GM03348 (cell line): ENCODE data around the gene CXCL16.

Experiments
- DNase-seq: peaks from one replicate; pipeline ENCODE4 v3.0.0; 2012; ENCODE audit warnings: low spot score

Gene CXCL16, protein sequence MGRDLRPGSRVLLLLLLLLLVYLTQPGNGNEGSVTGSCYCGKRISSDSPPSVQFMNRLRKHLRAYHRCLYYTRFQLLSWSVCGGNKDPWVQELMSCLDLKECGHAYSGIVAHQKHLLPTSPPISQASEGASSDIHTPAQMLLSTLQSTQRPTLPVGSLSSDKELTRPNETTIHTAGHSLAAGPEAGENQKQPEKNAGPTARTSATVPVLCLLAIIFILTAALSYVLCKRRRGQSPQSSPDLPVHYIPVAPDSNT

GRCh38 chr17:4739122-4740024 is at the start of gene CXCL16, which contains the start of gene ZMYND15:
Gene CXCL16 (minus strand): TSS chr17:4739928. CDS start chr17:4739339, 589 bp downstream.
Gene ZMYND15 (plus strand): TSS chr17:4739833. CDS start chr17:4740549, 716 bp downstream.
- peak; percentile 81 for DNase-seq

DNA sequence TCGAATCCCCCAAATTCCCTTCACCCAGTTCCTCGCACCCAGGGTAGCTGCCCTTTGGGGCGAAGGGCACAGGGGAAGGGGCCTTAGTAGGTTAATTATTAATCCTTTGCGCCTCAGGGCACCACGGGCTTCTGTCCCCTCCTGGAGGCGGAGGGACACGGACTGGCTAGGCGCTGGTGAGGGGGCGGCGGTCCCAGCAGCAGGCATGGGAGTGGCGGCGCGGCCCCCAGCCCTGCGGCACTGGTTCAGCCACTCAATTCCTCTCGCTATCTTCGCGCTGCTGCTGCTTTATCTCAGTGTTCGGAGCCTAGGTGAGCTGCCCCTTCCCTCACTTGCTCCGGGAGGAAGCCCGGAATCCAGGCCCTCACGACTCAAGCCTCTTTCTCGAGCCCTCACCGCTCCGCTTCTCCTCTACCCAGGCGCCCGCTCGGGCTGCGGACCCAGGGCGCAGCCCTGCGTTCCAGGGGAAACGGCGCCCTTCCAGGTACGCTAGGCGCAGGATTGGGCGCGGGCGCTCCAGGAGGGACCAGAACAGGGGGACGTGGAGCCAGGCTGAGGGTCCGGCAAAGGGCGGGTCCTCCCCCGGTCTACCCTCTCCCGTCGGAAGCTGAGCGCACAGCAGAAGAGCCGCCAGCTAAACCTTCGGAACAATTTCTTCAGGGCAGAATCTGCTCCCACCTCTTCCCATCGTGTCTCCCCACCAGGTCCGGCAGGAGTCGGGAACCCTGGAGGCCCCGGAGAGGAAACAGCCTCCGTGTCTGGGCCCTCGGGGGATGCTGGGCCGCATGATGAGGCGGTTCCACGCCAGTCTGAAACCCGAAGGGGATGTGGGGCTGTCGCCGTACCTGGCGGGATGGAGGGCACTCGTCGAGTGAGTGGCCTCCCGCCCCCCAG is 49.3 kb upstream of the CXCL16 start, which contains the start of gene GLTPD2:
TSS of gene GLTPD2 (plus strand) at position 158 of the 894 bp plus-strand sequence. CDS start at position 206, 48 bp downstream.
- DNase-seq, result no peak

DNA sequence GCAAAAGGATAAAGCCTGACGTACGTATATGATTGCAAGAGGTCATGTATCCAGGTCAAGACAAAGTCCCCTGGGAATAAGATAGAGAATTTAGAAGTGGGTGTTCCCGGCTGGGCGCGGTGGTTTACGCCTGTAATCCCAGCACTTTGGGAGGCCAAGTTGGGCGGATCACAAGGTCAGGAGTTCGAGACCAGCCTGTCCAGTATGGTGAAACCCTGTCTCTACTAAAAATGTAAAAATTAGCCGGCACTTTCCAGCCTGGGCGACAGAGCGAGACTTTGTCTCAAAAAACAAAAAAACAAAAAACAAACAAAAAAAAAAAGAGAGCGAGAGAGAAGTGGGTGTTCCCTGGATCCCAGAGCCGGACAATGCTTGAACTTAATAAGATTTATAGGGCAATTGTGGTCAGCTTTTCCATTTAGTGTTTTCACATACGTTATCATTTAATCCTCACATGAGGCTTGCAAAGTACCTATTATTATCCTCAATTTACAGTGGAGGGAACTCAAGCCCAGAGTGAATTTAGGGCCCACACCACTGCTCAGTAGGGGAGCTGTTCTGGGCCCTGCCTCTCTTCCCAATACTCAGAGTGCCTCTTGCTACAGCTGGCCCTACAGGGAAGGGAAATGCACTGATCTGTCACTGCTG is 48.6 kb upstream of the CXCL16 start:
- no peak for DNase-seq

GRCh38 chr17:4786516-4786915 is 46.8 kb upstream of the CXCL16 start:
- DNase-seq, result no peak

- peak; percentile 42 for DNase-seq
Measured at GRCh38 chr17:4786106-4786511, 46.4 kb upstream of the CXCL16 start, which contains the start of gene VMO1. Gene VMO1 (minus strand): TSS chr17:4786364. CDS start chr17:4786352, 12 bp downstream.

DNA sequence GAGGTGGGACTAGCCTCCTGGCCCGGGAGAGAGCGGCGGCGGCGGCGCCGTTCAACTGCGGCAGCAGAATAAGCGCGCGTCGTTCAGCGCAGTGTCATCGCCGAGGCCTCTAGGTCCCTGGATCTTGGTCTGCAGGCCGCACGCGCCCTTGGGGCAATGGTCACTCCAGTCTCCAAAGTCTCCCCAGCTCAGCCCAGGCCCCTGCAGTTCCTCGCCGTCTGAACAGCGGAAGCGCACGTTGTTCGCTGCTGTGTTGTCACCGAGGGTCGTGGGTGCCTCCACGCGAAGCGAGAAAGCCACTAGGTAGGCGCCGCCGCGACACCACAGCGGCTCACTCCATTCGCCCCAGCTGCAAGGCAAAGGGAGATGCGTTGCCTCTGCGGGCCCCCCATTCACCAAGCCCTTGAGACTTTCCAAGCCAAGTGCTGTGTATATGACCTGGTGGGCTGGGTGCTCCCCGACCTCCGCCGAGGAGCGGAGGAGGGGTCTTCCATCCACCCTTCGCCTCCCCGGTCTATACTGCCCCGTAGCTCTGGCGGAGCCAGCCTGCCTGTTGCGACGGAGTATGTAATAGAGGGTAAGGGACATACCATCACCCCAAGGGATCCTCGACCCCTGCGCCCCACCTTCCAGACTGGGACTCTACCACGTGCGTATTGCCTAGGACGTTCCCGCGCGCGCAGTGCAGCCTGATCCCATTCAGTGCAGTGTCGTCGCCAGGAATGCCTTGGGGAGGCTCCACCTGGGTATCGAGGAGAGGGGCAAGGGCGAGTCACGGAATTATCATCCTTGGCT is 45.8 kb upstream of the CXCL16 start:
- no peak for DNase-seq

GRCh38 chr17:4782652-4783051 is 42.9 kb upstream of the CXCL16 start:
- no peak for DNase-seq

DNA sequence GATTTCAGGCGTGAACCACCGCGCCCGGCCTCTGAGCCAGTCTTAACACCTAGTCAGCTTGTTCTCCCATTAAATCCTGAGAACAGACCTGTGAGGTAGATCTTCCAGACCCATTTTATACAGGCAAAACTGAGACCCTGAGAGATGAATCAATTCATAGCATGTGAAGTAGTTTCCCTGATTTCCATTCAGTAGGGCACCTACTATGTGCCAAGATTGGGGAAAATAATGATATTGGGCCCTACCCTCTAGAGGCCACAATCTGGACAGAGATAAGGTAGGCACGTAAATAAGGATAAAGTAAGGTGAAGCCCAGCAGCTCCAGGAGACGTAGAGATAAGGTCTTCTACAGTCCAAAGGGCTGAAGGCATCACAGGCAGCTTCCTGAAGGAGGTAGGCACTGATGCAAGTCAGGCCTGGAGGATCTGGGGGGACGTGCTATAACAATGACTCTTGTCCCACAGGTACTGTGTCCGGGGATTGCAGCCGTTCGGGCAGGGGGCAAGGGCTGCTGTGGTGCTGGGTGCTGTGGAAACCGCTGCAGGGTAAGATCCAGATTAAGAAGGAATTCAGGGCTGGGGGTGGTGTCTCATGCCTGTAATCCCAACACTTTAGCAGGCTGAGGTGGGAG is 40.7 kb upstream of the CXCL16 start:
- no peak for DNase-seq

DNA sequence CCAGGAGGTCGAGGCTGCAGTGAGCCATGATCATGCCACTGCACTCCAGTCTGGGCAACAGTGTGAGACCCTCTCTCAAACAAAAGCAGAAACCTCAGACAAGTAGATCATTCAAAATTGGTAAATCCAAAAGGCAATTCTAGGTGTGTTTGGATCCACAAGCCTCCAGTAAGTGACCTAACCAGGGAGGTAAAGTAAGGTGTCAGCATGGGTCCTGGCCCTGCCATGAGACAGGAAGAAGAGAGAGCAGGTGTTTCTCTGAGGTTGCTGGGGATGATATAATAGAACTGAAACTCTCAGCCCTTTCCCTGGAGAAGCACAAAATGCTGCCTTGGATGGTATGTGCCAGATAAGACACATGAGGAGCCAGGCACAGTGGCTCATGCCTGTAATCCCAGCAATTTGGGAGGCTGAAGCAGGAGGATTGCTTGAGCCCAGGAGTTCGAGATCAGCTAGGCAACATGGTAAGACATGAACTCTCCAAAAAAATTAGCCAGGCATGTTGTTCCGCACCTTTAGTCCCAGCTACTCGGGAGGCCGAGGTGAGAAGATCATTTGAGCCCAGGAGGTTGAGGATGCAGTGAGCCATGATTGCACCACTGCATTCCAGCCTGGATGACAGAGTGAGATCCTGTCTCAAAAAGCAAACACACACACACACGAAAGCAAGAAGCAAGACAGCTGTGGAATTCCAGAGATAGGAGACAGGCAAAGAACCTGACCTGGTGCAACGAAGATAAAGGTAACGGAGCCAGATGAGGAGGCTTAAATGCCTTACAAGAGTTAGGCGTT is 38.4 kb upstream of the CXCL16 start:
- DNase-seq, result no peak

DNA sequence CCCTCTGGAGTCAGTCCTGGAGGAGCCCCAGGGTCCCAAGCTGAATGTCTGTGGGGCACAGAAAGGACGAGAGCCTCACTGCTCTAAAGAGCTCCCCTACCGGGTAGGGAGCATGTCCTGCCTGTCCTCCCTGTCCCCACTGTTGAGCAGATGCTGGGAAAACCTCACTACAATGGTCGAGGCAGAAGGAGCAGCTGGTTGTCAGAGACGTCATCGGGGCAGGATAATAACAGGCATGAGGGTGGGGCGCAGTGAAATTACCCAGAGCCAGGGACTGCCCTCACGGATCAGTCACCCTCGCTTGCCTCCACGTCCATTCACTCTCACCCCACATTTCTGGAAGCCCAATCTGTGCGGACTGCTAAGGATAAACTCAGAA is 32.5 kb upstream of the CXCL16 start:
- DNase-seq, result no peak

GRCh38 chr17:4771519-4772234 is 31.9 kb upstream of the CXCL16 start, which contains the start of gene TM4SF5:
Gene TM4SF5 (plus strand): TSS chr17:4771886. CDS start chr17:4771923, 37 bp downstream.
- no peak for DNase-seq

DNA sequence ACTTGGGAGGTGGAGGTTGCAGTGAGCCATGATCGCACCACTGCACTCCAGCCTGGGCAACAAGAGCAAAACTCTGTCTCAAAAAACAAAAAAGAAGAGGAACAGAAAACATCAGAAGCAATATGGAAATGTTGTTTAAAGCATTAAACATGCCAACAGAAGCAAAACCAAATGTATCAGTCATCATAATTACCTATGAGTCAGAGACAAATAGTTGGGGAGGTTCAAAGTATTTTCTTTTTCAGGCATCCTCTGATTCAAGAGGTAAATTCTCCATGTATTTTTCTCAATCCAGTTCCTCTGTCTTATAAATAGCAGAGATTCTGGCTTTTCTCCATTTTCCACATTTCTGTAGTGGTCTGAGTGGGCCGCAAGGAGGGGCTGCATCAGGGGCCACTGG is 29.9 kb upstream of the CXCL16 start:
- peak; percentile 50 for DNase-seq

DNA sequence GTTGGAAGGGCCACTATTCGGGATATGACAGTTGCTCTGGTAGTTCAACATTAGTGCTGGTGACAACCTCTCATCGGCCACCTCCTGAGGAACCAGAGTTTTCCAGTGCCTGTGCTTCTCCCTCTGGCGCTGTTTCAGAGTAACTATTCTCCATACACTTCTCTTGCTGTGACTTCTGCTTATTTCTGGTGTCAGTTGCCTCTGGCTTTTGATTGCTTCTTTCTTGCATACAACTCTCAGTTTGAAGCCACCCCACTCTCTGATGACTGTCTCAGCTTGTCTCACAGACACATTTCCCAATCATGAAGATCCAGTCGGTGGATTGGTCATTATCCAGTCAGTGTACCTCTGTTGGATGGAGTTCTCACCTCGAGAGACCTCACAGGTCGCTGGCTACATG is 28.6 kb upstream of the CXCL16 start:
- no peak for DNase-seq

- no peak for DNase-seq
Measured at GRCh38 chr17:4766723-4767122, 27.0 kb upstream of the CXCL16 start.

GRCh38 chr17:4766201-4766600 is 26.5 kb upstream of the CXCL16 start:
- no peak for DNase-seq

DNA sequence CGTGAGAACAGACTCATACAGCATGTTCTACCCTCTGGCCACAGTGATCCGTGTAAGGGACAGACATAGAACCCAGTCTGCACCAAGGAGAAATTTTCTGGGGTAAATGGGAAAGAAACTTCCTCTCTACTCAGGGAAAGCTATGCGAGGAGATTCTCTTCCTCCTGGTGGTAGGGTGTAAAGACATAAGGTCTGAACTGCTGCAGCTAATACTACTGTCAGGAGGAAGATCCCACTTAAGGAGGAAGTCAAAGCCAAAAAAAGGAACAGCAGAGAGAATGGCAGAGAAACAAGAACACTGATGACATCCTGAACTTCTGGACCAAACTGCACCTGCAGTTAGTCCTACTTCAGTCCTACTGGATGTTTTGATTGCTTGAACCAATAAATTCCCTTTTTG is 24.9 kb upstream of the CXCL16 start:
- DNase-seq, result no peak

DNA sequence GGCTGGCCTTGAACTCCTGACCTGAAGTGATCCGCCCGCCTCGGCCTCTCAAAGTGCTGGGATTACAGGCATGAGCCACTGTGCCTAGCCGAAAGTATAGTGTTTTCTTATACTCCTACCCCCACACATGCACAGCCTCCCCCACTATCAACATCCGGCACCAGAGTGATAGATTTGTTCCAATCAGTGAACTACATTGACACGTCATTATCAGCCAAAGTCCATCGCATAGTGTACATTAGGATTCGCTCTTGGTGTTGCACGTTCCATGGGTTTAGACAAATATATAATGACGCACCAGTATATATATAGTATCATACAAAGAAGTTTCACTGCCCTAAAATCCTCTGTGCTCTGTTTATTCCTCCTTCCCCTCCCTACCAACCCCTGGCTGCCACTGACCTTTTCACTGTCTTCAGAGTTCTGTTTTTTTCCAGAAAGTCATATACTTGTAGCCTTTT is 20.1 kb upstream of the CXCL16 start:
- no peak for DNase-seq

GRCh38 chr17:4753392-4753791 is 13.7 kb upstream of the CXCL16 start:
- DNase-seq, result no peak
